Activated naive CD4-positive, alpha-beta T cell treated with anti-CD3 and anti-CD28 coated beads for 36 hours (primary cell): ENCODE results near the gene SPAG8. TPM values are rescaled to one million over a fixed set of nuclear protein-coding genes. Genes with fewer than 3 reads are reported as not detected.
A peak's percentile ranks its signal among the peaks of the same experiment; 100 is the strongest.

Experiments
- CTCF ChIA-PET: fragments of 350-600 bp; sonication (Branson Sonifier 250); formaldehyde crosslinking; loops from one replicate; lab custom pipeline; 2021; ENCODE audit warnings: antibody characterized with exemption; lab: Charles Lee
- DNase-seq: peaks from one replicate; pipeline ENCODE4 v3.0.0-alpha.2; 2020
- H3K27ac Mint-ChIP-seq: one replicate; pipeline ENCODE4 v1.8.0; 2021; ENCODE audit warnings: mild to moderate bottlenecking, mixed read lengths
- H3K27me3 Mint-ChIP-seq: one replicate; pipeline ENCODE4 v1.8.0; 2021; ENCODE audit warnings: low read depth, mixed read lengths
- H3K36me3 Mint-ChIP-seq: one replicate; pipeline ENCODE4 v1.8.0; 2021; ENCODE audit warnings: low read depth, mixed read lengths
- H3K4me1 Mint-ChIP-seq: one replicate; pipeline ENCODE4 v1.8.0; 2021; ENCODE audit warnings: low read depth, mixed read lengths
- H3K4me3 Mint-ChIP-seq: one replicate; pipeline ENCODE4 v1.8.0; 2021; ENCODE audit warnings: mild to moderate bottlenecking, moderate library complexity, mixed read lengths
- H3K9me3 Mint-ChIP-seq: one replicate; pipeline ENCODE4 v1.8.0; 2021; ENCODE audit warnings: mixed read lengths
- intact Hi-C: fragments of 100-400 bp; cut with micrococcal nuclease; formaldehyde crosslinking; loops from one replicate; pipeline ENCODE4 v1.15.1; 2023
- total RNA-seq, 2 experiments: library from RNA; stranded (reverse); gene quantifications; one replicate each; pipeline ENCODE4 v1.2.3, GENCODE V29; 2021

Gene SPAG8, protein sequence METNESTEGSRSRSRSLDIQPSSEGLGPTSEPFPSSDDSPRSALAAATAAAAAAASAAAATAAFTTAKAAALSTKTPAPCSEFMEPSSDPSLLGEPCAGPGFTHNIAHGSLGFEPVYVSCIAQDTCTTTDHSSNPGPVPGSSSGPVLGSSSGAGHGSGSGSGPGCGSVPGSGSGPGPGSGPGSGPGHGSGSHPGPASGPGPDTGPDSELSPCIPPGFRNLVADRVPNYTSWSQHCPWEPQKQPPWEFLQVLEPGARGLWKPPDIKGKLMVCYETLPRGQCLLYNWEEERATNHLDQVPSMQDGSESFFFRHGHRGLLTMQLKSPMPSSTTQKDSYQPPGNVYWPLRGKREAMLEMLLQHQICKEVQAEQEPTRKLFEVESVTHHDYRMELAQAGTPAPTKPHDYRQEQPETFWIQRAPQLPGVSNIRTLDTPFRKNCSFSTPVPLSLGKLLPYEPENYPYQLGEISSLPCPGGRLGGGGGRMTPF
- 1 to 10 TPM in 1 of 2 experiments, under 1 TPM in 1; 0.95 to 1.1 TPM for total RNA-seq

DNA sequence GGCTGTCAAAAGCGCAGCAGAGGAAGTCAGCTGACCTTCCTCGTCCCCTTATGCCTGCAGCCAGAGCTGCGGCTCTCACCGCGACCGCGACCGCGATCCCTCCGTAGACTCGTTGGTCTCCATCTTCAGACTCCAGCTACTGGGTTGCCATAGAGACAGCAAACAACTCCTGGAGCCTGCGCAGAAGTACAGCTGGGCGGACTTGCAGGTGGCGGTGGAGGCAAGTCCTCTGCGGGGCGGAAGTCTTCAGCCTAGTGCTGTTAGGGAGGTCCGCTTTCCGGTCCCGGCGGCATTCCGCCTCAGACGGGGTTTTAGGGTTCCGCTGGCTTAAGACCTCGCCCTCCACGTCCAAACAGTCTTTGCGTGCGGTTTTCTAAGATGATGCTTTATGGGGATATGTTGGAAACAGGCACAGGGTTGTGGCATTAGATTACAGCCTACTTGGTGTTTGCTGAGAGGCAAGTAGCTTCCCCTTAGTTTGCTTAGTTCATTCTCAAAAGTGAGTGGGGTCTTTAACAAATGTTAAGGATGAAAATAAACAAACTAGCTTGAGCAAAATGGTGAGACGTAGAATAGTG, at the start of gene SPAG8:
SPAG8 (minus strand) TSS at position 238 of the 578 bp plus-strand sequence; CDS start at position 123, 115 bp downstream.
- peaks cover 28% of the 10 kb centered on the region for H3K4me1 Mint-ChIP-seq
- peak within 1 kb of the TSS; percentile 82 for H3K4me3 Mint-ChIP-seq
- intact Hi-C loops: loop anchor here (2.0 to 5.0 kb wide), 2 partner anchors 21 to 445 kb away; partner anchors contain the start of genes GNE and NPR2
- DNase-seq: peak; percentile 96
- no peaks in the 10 kb centered on the region for H3K9me3 Mint-ChIP-seq
- no peaks in the 10 kb centered on the region for H3K27me3 Mint-ChIP-seq
- CTCF ChIA-PET: interaction anchor here (0.6 to 2.7 kb wide), 11 partner anchors 14 to 143 kb away, joined by 3 to 11 read pairs (median 4); no protein-coding TSS in a partner anchor
- peak within 1 kb of the TSS; percentile 88 for H3K27ac Mint-ChIP-seq
- H3K36me3 Mint-ChIP-seq: no peaks in the 10 kb centered on the region

DNA sequence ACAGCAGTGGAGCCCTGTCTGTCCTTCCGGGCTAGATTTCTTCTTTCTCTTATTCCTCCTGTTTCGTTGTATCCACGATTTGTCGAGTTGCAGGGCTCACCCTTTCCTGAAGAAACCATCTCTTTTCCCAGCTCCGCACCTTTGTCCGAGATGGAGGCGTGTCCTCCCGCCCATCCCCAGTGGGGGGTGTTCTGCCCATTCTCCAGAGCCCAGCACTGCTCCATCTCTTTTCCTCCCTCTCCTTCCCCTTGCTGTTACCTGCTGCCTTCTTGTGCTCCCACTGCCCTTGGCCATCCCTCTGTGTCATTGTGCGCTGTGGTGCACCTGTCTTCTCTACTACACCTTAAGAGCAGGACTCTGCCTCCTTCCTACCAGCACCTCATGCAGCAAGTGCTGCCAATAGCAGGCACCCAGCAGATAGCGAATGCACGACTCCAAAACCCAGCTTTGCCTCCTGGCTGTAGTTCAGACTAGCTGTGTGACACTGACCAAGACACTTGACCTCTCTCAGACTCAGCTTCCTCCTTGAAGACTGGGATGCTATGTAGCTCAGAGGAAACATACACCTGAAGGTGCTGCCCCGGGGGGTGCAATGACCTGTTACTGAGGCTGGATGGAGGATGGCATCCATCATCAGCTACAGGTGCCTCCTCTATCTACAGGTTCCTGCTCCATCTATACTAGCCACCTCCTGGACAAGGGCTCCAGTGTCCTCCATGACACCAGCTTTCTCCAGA, 49.3 kb upstream of the SPAG8 start:
- Mint-ChIP-seq H3K36me3 (no peaks in the 10 kb centered on the region), H3K27ac (no peak overlapping the region), H3K4me1 (no peaks in the 10 kb centered on the region), H3K4me3 (no peak overlapping the region), H3K9me3 (no peaks in the 10 kb centered on the region), H3K27me3 (peaks cover 9% of the 10 kb centered on the region)
- CTCF ChIA-PET: interaction anchor here (0.7 to 4.6 kb wide), 3 partner anchors 21 to 71 kb away, joined by 3 to 14 read pairs (median 4); no protein-coding TSS in a partner anchor
- DNase-seq: no peak
- intact Hi-C loops: no loop called here

DNA sequence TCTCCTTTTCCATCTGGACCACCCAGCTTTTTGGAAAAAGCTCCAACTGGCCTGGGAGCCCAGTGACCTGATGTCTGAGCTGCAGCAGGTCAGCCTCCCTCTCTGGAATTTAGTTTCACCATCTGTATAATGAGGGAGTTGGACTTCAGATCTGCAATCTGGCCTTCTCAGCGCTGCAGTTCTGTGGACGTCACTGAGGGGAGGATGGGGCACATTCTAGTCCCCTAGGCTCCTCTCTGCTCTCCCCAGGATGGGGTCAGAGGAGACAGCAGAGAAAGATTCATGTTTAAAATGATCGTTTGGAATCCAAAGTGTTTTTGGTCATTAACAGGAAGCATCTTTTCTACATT, 47.9 kb upstream of the SPAG8 start:
- H3K4me1 Mint-ChIP-seq: no peaks in the 10 kb centered on the region
- H3K27ac Mint-ChIP-seq: no peak overlapping the region
- DNase-seq: no peak
- no peaks in the 10 kb centered on the region for H3K9me3 Mint-ChIP-seq
- intact Hi-C loops: no loop called here
- no peaks in the 10 kb centered on the region for H3K36me3 Mint-ChIP-seq
- no peak overlapping the region for H3K4me3 Mint-ChIP-seq
- CTCF ChIA-PET: interaction anchor here (4.6 kb wide), 1 partner anchor 34 kb away, joined by 14 read pairs; no protein-coding TSS in a partner anchor
- peaks cover 9% of the 10 kb centered on the region for H3K27me3 Mint-ChIP-seq

DNA sequence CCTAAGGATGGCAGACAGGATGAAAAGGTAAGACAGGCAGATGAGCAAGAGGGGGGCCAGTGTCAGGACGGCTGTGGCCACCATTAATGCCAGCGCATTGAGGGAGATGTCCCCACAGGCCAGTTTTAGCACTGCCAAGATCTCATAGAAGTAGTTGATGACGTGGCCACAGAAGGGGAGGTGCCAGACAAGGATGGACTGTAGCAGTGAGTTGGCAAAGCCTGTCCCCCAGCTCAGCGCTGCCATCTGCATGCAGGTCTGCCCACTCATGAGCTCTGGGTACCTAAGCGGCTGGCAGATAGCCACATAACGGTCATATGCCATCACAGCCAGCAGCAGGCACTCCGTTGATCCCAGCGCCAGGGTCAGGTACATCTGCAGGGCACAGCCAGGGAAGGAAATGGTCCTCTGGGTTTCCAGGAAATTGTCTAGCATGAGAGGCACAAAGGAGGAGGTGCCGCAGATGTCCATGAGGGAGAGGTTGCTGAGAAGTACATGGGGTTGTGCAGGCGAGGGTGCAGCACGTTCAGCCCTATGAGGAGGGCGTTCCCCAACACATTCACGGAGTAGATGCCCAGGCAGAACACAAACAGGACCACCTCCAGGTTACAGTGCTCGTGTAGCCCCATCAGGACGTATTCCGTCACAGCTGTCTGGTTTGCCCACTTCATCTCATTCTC, 47.4 kb upstream of the SPAG8 start:
- H3K27me3 Mint-ChIP-seq: peaks cover 9% of the 10 kb centered on the region
- no peak overlapping the region for H3K4me3 Mint-ChIP-seq
- no peaks in the 10 kb centered on the region for H3K4me1 Mint-ChIP-seq
- no peaks in the 10 kb centered on the region for H3K9me3 Mint-ChIP-seq
- DNase-seq: peak; percentile 35
- intact Hi-C loops: no loop called here
- CTCF ChIA-PET: interaction anchor here (4.6 kb wide), 1 partner anchor 33 kb away, joined by 14 read pairs; no protein-coding TSS in a partner anchor
- no peak overlapping the region for H3K27ac Mint-ChIP-seq
- H3K36me3 Mint-ChIP-seq: no peaks in the 10 kb centered on the region

DNA sequence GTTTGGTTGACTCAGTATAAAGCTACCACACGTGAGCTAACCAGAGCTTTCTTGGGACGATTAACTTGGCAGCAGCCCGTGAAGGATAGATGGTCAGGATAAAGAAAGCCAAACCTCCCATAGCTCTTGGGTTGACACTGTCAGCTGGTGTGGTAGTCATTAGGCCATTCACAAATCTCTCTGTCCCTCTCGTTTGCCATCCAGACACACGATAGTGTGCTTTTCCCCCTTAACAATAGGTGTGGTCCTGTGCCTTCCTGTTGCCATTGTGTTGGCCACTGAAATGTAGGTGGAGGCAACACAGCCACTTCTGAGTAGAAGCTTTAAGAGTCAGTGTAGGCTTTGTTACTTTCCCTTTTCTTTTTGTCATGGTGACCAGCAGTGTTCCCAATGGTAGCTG, 46.4 kb upstream of the SPAG8 start:
- CTCF ChIA-PET: interaction anchor here (0.9 to 4.6 kb wide), 3 partner anchors 20 to 32 kb away, joined by 4 to 14 read pairs (median 5); no protein-coding TSS in a partner anchor
- no peak for DNase-seq
- peaks cover 9% of the 10 kb centered on the region for H3K27me3 Mint-ChIP-seq
- H3K4me1 Mint-ChIP-seq: no peaks in the 10 kb centered on the region
- intact Hi-C loops: no loop called here
- H3K4me3 Mint-ChIP-seq: no peak overlapping the region
- no peaks in the 10 kb centered on the region for H3K9me3 Mint-ChIP-seq
- no peaks in the 10 kb centered on the region for H3K36me3 Mint-ChIP-seq
- H3K27ac Mint-ChIP-seq: no peak overlapping the region

DNA sequence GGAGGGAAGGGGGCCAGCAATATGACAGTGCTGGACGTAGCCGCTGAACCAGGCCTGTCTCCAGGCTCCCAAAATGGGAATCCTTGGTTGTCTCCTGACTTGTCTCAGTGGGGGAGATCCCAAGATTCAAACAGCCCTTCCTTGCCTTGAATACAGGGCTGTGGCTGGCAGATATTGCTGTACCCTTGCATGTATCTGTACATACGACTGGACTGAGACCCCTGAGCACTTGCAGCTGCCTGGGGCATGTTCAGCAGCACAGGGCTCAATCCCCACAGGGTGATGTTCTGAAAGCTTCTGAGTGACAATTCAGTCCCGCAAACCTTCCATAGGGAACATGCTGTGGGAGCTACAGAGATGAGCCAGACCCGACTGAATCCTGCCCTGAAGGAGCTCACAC, 44.8 kb upstream of the SPAG8 start:
- intact Hi-C loops: no loop called here
- H3K4me3 Mint-ChIP-seq: no peak overlapping the region
- no peaks in the 10 kb centered on the region for H3K4me1 Mint-ChIP-seq
- no peaks in the 10 kb centered on the region for H3K36me3 Mint-ChIP-seq
- no peak overlapping the region for H3K27ac Mint-ChIP-seq
- no peaks in the 10 kb centered on the region for H3K9me3 Mint-ChIP-seq
- no peak for DNase-seq
- CTCF ChIA-PET: interaction anchor here (0.5 to 2.5 kb wide), 6 partner anchors 9 to 70 kb away, joined by 3 to 14 read pairs (median 4); no protein-coding TSS in a partner anchor
- peaks cover 2% of the 10 kb centered on the region for H3K27me3 Mint-ChIP-seq

DNA sequence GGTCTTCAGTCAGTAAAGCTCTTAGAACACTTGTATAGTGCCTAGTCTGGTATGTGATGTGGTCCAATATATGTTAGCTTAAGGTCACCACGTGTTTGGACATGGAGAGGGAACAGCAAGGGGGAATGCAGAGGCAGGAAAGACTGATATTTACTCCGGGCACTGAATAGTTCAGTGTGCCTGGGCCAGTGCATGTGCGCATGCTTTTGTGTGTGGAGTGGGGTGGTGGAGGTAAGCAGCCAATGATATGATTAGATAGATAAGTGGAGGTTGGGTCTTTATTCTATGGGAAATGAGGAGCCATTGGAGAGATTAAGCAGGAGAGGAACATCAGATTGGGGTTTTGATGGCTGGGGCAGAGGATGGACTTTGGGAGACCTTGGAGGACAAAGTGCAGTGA, 44.1 kb upstream of the SPAG8 start:
- intact Hi-C loops: no loop called here
- Mint-ChIP-seq H3K27ac (no peak overlapping the region), H3K4me1 (no peaks in the 10 kb centered on the region), H3K4me3 (no peak overlapping the region), H3K36me3 (no peaks in the 10 kb centered on the region), H3K27me3 (peaks cover under 1% of the 10 kb centered on the region), H3K9me3 (no peaks in the 10 kb centered on the region)
- CTCF ChIA-PET: interaction anchor here (0.9 to 2.5 kb wide), 3 partner anchors 9 to 66 kb away, joined by 4 to 14 read pairs (median 8); no protein-coding TSS in a partner anchor
- DNase-seq: no peak

DNA sequence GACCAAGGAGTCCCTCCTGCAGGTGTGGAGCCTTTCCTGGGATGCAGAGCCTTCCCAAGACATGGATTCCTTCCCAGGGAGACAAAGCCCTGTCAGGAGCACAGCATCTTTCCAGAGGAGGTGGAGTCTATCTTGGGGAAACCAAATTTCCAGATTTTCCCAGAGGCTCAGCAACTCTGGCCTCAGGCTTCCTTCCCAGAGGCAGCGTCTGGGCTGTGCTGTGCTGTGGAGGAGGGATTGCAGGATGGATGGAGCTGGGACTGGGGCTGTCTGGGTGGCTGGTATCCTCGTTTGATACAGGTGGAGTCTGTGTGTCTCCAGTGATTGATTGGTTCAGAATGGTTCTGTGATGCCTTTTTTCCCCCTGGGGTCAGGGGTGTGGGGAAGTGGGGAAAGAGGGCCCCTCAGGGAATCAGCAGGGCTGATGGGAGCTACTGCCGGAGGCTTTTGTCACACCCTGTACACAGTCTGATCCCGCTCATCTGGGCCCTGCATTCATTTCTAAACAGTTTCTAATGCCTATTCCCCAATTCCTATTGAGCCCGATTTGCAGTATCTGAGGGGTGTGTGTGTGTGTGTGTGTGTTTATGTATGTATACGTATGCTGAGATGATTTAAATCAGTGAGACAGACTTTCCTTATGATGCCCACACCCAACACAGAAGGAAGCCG, 42.2 kb upstream of the SPAG8 start:
- Mint-ChIP-seq H3K9me3 (no peaks in the 10 kb centered on the region), H3K36me3 (no peaks in the 10 kb centered on the region), H3K4me1 (no peaks in the 10 kb centered on the region), H3K27me3 (no peaks in the 10 kb centered on the region), H3K27ac (no peak overlapping the region), H3K4me3 (no peak overlapping the region)
- intact Hi-C loops: no loop called here
- CTCF ChIA-PET: no interaction called here
- DNase-seq: no peak

DNA sequence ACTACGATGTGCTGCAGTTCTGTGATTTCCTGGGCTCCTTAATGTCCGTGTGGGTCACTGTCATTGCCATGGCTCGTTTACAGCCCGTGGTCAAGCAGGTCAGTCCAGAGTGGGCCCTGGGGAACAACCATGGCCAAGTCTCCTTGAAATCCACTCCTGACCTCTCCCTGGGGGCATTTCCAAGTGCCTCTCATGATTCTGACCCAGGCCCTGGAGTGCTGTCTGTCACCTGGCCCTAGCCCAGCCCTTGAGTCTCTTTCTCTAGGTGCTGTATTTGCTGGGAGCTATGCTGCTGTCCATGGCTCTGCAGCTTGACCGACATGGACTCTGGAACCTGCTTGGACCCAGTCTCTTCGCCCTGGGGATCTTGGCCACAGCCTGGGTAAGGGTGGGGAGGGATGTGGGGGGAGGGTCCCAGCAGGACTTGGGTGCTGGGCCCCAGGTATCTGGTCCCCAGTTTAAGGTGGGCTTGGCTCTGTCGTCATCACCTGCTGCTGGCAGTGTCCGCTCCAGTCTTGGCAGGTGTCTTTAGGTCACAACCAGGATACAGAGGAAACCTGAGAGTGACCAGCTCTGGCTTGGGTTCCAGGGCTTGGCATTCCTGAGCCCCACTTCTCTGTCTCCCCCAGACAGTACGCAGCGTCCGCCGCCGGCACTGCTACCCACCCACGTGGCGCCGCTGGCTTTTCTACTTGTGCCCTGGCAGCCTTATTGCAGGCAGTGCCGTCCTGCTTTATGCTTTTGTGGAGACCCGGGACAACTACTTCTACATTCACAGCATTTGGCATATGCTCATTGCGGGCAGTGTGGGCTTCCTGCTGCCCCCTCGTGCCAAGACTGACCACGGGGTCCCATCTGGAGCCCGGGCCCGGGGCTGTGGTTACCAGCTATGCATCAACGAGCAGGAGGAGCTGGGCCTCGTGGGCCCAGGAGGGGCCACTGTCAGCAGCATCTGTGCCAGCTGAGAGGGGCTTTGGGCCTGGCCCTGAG, 41.1 kb upstream of the SPAG8 start:
- Mint-ChIP-seq H3K27me3 (no peaks in the 10 kb centered on the region), H3K4me1 (peaks cover 2% of the 10 kb centered on the region), H3K4me3 (no peak overlapping the region), H3K27ac (no peak overlapping the region), H3K36me3 (no peaks in the 10 kb centered on the region), H3K9me3 (no peaks in the 10 kb centered on the region)
- DNase-seq: no peak
- intact Hi-C loops: no loop called here
- CTCF ChIA-PET: no interaction called here

DNA sequence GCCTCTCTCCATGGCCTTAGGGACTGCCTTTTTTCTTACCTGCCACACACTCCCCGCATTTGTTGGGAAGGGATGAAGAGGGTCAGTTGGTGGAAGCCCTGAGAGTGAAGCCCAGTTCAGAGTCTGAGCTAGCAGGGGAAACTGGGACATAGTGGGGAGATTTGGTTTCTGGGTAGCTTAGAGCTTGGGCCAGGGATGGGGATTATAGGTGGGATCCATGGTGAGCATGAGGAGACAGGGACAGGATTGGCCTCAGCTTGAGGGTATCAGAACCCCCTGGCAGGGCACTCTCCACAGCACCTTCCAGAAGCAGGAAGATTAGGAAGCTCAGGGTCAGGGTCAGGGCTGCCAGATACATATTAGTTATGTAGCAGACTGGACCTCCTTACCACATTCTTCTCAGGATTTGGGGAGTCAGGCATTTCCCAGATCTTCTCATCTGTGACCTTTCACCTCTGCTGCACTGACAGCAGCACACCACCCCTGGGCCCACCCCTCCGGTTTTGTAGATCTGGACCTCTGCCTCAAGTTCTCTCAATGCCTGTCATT, 40.3 kb upstream of the SPAG8 start:
- H3K9me3 Mint-ChIP-seq: no peaks in the 10 kb centered on the region
- no peak overlapping the region for H3K27ac Mint-ChIP-seq
- DNase-seq: no peak
- intact Hi-C loops: no loop called here
- no peak overlapping the region for H3K4me3 Mint-ChIP-seq
- no peaks in the 10 kb centered on the region for H3K36me3 Mint-ChIP-seq
- CTCF ChIA-PET: no interaction called here
- peaks cover 5% of the 10 kb centered on the region for H3K4me1 Mint-ChIP-seq
- no peaks in the 10 kb centered on the region for H3K27me3 Mint-ChIP-seq
